CD4-positive, alpha-beta T cell (primary cell): ENCODE results near the gene GON7. TPM values are rescaled to one million over a fixed set of nuclear protein-coding genes. Genes with fewer than 3 reads are reported as not detected.
A peak's percentile ranks its signal among the peaks of the same experiment; 100 is the strongest.

Experiments
- ATAC-seq: fragments of 200-7000 bp; cut with Tn5 transposase; one replicate; pipeline ENCODE4 v1.10.0; 2022; ENCODE audit warnings: mild to moderate bottlenecking; ENCODE audit not compliant: poor library complexity
- CTCF ChIA-PET: fragments of 350-600 bp; sonication (Branson Sonifier 250); formaldehyde crosslinking; loops from one replicate; lab custom pipeline; 2021; ENCODE audit warnings: antibody characterized with exemption, inconsistent platforms; lab: Charles Lee
- POLR2A ChIA-PET: fragments of 350-600 bp; sonication (Branson Sonifier 250); formaldehyde crosslinking; loops from one replicate; lab custom pipeline; 2021; ENCODE audit warnings: antibody characterized with exemption, inconsistent platforms; lab: Charles Lee
- DNase-seq, 14 experiments: peaks; one replicate each; pipeline ENCODE4 v3.0.0-alpha.2; 2013 to 2020; ENCODE audit warnings: mixed read lengths in 2 of 14
- H3K27ac ChIP-seq, 2 donors: one replicate each; pipeline versions ENCODE4 v1.5.1 to v1.7.0; 2013; ENCODE audit warnings: low read length in 2 of 2, low read depth in 1 of 2, mild to moderate bottlenecking in 1 of 2
- H3K27me3 ChIP-seq, 2 experiments: 1 replicate in 1 of 2; 2 replicates in 1 of 2; pipeline versions ENCODE4 v1.6.1 to v1.7.0; 2013; ENCODE audit warnings: low read length in 2 of 2, control low read depth in 1 of 2, mild to moderate bottlenecking in 1 of 2, moderate library complexity in 1 of 2; ENCODE audit not compliant: insufficient read depth in 2 of 2, control insufficient read depth in 1 of 2
- H3K36me3 ChIP-seq: one replicate; pipeline ENCODE4 v1.6.1; 2013; ENCODE audit warnings: low read length, control low read depth; ENCODE audit not compliant: insufficient read depth
- H3K4me1 ChIP-seq: one replicate; pipeline ENCODE4 v1.6.1; 2013; ENCODE audit warnings: low read length, control low read depth; ENCODE audit not compliant: insufficient read depth
- H3K4me3 ChIP-seq: one replicate; pipeline ENCODE4 v1.5.1; 2013; ENCODE audit warnings: mild to moderate bottlenecking, low read length, moderate library complexity
- H3K9me3 ChIP-seq, 2 experiments: 1 replicate in 1 of 2; 2 replicates in 1 of 2; pipeline versions ENCODE4 v1.6.1 to v1.7.0; 2013; ENCODE audit warnings: low read length in 2 of 2, mild to moderate bottlenecking in 2 of 2, control low read depth in 1 of 2, moderate library complexity in 1 of 2; ENCODE audit not compliant: control insufficient read depth in 1 of 2, insufficient read depth in 1 of 2
- H3K27ac Mint-ChIP-seq: one replicate; pipeline ENCODE4 v1.8.0; 2020; ENCODE audit warnings: mixed read lengths
- H3K27me3 Mint-ChIP-seq: one replicate; pipeline ENCODE4 v1.8.0; 2021; ENCODE audit warnings: mixed read lengths
- H3K36me3 Mint-ChIP-seq: one replicate; pipeline ENCODE4 v1.8.0; 2021; ENCODE audit warnings: low read depth, mixed read lengths
- H3K4me1 Mint-ChIP-seq: one replicate; pipeline ENCODE4 v1.8.0; 2021; ENCODE audit warnings: low read depth, mixed read lengths
- H3K4me3 Mint-ChIP-seq: one replicate; pipeline ENCODE4 v1.8.0; 2020; ENCODE audit warnings: mild to moderate bottlenecking, mixed read lengths
- H3K9me3 Mint-ChIP-seq: one replicate; pipeline ENCODE4 v1.8.0; 2020; ENCODE audit warnings: mixed read lengths
- CTCF ChIP-seq: fragments of 200-600 bp; IDR thresholded peaks from one replicate; pipeline ENCODE4 v1.8.0; 2022; ENCODE audit warnings: antibody characterized with exemption, mild to moderate bottlenecking
- intact Hi-C, 2 experiments: fragments of 100-400 bp; cut with DNase I in 1 of 2; cut with micrococcal nuclease in 1 of 2; formaldehyde crosslinking; loops; one replicate each; pipeline versions ENCODE4 v1.15.1 to v1.9.0; 2023 to 2025; cut with DNase I, micrococcal nuclease
- total RNA-seq, 174 experiments: library from RNA in 2 of 174; stranded (reverse) in 2 of 174; gene quantifications; one replicate each; pipeline ENCODE4 v1.2.3 and lab custom pipeline; 2021 to 2026

GON7 gene
- total RNA-seq, 2 experiments from 2014 or later = 2.3 to 2.4 TPM

DNA sequence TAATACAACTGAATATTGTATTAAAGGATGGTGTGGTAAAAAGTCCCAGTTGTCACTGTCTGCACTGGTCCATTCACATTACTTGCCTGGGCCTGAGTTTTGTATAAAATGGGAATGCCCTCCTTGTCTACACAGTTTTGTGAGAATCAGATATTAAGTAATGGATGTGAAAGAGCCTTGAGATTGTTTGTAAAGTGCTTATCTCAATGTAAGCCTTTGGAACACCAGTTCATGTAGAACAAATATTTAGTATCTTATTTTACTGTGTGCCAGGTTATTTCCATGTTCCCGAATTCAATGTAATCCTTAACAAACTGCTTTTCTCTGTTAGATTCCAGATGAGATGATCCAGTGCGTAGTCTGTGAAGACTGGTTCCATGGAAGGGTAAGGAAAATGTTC lies 7.7 kb upstream of the GON7 start:
- TF ChIP-seq CTCF = no peak
- Mint-ChIP-seq H3K27ac (no peak overlapping the region), H3K4me3 (no peak overlapping the region), H3K27me3 (no peaks in the 10 kb centered on the region), H3K9me3 (no peaks in the 10 kb centered on the region), H3K36me3 (peaks cover 74% of the 10 kb centered on the region), H3K4me1 (peaks cover 2% of the 10 kb centered on the region)
- no peak for DNase-seq
- no peak overlapping the region for H3K4me3 ChIP-seq
- intact Hi-C loops = no loop called here
- no peaks in the 10 kb centered on the region for H3K27me3 ChIP-seq
- ChIA-PET POLR2A (no interaction called here), CTCF (no interaction called here)
- H3K9me3 ChIP-seq = no peaks in the 10 kb centered on the region
- H3K4me1 ChIP-seq = no peaks in the 10 kb centered on the region
- no peak overlapping the region for H3K27ac ChIP-seq
- H3K36me3 ChIP-seq = peaks cover 38% of the 10 kb centered on the region
- ATAC-seq = no peak

- H3K4me3 ChIP-seq = no peak overlapping the region
- peaks cover 7% of the 10 kb centered on the region for H3K4me1 ChIP-seq
- peaks cover 32% of the 10 kb centered on the region for H3K36me3 ChIP-seq
- no peaks in the 10 kb centered on the region for H3K27me3 Mint-ChIP-seq
- TF ChIP-seq CTCF = no peak
- H3K36me3 Mint-ChIP-seq = peaks cover 66% of the 10 kb centered on the region
- H3K9me3 ChIP-seq = no peaks in the 10 kb centered on the region
- POLR2A ChIA-PET = no interaction called here
- H3K4me1 Mint-ChIP-seq = peaks cover 20% of the 10 kb centered on the region
- no peaks in the 10 kb centered on the region for H3K27me3 ChIP-seq
- CTCF ChIA-PET = no interaction called here
- DNase-seq = no peak
- H3K9me3 Mint-ChIP-seq = no peaks in the 10 kb centered on the region
- intact Hi-C loops = no loop called here
- H3K4me3 Mint-ChIP-seq = no peak overlapping the region
- no peak overlapping the region for H3K27ac Mint-ChIP-seq
- no peak overlapping the region for H3K27ac ChIP-seq
- no peak for ATAC-seq
Observed at GRCh38 chr14:93212432-93212831, 5.6 kb upstream of the GON7 start.

GRCh38 chr14:93207468-93208308 lies 823 bp upstream of the GON7 start:
- peak overlapping the region; percentile 93 for H3K4me3 ChIP-seq
- peak overlapping the region; percentile 95 for H3K27ac Mint-ChIP-seq
- peaks cover 30% of the 10 kb centered on the region for H3K36me3 Mint-ChIP-seq
- intact Hi-C loops = loop anchor here (1.0 to 5.0 kb wide), 5 partner anchors 22 to 415 kb away; partner anchors contain the start of genes LYSET (in 2 of the 2), BTBD7 (in 1 of the 2), GOLGA5 (in 1 of the 2) and ITPK1 (in 1 of the 2)
- POLR2A ChIA-PET = interaction anchor here (0.9 to 5.1 kb wide), 6 partner anchors 11 to 127 kb away, joined by 3 to 101 read pairs (median 4); partner anchors contain the start of genes LYSET and MOAP1
- peaks cover 9% of the 10 kb centered on the region for H3K36me3 ChIP-seq
- ATAC-seq (peak; percentile 6), DNase-seq (peak in 4 of 14 experiments; percentile 26 to 48 (median 32))
- H3K4me1 Mint-ChIP-seq = peaks cover 52% of the 10 kb centered on the region
- peaks cover 32% of the 10 kb centered on the region for H3K4me1 ChIP-seq
- CTCF ChIA-PET = interaction anchor here (1.3 to 4.5 kb wide), 5 partner anchors 11 to 68 kb away, joined by 4 to 37 read pairs (median 7); partner anchors contain the start of genes LYSET and MOAP1
- H3K9me3 ChIP-seq = no peaks in the 10 kb centered on the region
- no peaks in the 10 kb centered on the region for H3K9me3 Mint-ChIP-seq
- H3K27me3 Mint-ChIP-seq = no peaks in the 10 kb centered on the region
- H3K27ac ChIP-seq = peak overlapping the region; percentile 10 to 56
- peak overlapping the region; percentile 97 for H3K4me3 Mint-ChIP-seq
- TF ChIP-seq CTCF = peak; percentile 17
- no peaks in the 10 kb centered on the region for H3K27me3 ChIP-seq
